ENCODE measurements around the gene MED13.
"Not testable (repeated sequence)": the region's sequence is repeated elsewhere in the genome, so short reads cannot be mapped to it uniquely, and the experiment has no call there.

MED13 gene

DNA sequence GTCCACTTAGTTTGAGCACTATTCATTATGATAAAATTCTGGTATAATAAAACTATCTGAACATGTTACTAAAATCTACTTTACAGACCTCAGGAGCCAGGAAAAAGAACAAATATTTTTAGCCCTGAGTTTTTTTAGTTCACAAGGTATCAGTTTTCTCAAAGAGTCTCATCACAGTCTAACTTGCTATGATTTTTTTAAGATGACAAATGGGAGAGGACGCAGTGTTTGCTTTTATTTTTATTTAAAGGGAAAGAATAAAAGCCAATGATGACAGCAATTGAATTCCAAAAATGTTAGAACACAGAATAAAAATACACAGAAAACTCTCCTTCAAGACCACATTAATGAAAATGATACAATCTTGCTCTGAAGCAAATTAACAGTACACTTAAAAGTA lies 7.4 kb downstream of the MED13 start:
- DNase-seq, result no peak

DNA sequence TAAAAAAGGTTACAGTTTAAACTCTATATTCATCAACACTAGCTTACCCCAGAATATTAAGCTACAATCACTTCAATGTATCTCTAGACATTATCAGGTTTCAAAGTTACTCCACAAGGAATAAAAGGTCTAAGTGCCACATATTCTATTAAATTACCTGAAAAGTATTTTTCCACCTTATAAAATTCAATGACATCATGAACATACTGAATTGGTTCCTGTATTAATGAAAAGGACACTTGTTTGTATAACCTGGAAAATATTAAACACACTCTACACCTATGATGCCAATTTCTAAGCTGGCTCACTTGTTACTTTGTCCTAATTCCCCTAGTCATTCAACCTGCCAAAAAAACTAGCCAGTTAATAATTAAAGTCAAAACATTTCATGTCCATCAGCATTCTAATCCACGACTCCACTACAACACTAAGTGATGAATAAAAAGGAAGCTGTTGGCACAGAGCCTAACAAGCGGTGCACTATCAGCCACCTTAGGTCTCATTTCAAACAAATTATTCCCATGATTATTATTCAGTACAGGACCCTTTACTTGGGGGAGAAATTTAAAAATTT lies 12.2 kb downstream of the MED13 start:
- DNase-seq, result no peak

GRCh38 chr17:62051053-62051452 lies 14.0 kb downstream of the MED13 start:
- no peak for DNase-seq

GRCh38 chr17:62049299-62049698 lies 15.8 kb downstream of the MED13 start:
- no peak for DNase-seq

DNA sequence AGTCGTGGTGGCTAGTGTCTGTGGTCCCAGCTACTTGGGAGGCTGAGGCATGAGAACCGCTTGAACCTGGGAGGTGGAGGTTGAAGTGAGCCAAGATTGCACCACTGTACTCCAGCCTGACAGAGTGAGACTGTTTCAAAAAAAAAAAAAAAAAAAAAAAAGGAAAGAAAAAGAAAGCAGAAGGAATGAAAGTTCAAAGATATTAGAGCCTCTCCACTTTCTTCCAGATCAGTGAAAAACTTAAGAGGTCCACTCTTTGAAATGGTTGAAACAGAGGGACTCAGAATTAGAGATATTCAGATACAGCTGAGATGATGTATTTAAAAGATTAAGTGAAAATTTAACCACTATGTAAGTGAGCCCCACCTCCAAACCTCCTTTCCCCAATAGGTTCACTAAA lies 16.8 kb downstream of the MED13 start:
- DNase-seq, result no peak

DNA sequence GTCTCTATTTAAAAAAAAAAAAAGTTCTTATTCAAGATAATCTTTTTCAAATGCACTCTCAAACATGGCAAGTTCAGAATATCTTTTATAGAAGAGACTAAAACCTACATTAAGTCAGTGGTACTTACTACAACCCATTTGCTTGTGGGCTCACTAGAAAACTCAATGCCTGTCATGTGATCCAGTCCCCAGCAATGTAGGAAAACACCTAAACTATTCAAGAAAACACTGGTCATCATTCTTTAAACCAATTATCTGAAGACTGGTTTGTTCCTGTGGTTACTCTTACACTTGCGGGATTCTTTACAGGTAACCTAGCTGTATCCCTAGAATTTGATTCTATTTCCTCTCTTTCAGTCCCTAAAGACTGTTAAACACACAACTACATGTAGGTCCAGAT lies 19.6 kb downstream of the MED13 start:
- no peak for DNase-seq

GRCh38 chr17:62045109-62045508 lies 20.0 kb downstream of the MED13 start:
- no peak for DNase-seq

DNA sequence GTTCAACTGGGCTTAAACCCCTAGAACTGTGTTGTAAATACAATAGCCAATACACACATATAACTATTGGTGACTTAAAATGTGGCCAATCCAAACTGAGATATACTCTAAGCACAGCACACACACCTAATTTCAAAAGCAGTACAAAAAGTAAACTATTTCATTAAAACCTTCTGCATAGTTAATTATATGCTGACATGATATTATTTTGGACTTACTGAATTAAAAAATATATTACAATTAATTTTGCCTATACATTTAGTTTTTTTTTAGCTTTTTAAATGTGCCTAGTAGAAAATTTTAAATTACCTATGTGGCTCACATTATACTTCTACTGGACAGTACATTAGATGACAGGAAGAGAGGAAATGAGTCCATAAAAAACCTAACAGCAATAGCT lies 21.5 kb downstream of the MED13 start:
- no peak for DNase-seq

- no peak for DNase-seq
Measured at GRCh38 chr17:62043140-62043539, 21.9 kb downstream of the MED13 start.

- DNase-seq, result no peak
Measured at GRCh38 chr17:62038248-62038647, 26.8 kb downstream of the MED13 start.

- no peak for DNase-seq
Measured at GRCh38 chr17:62033317-62033716, 31.8 kb downstream of the MED13 start.

GRCh38 chr17:62032480-62032879 lies 32.6 kb downstream of the MED13 start:
- DNase-seq, result no peak

DNA sequence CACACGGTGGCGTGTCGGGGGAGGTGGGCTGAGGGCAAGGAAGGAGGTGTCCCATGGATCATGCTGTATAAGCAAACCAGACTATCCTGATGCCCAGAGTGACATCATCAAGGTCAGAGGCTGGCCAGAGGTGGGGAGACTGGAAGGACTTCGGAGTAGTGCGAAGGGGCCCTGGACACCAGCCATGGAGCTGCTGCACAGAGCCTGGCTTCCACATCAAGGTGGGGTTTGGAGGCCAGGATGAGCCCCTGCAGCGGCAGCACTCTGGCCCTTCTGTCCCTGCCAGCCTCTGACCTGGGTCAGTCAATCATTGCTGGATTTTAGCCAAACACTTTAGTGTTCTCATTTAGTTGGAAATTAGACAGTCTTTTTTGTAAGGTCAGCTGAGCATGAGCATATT lies 34.8 kb downstream of the MED13 start:
- DNase-seq, result no peak

DNA sequence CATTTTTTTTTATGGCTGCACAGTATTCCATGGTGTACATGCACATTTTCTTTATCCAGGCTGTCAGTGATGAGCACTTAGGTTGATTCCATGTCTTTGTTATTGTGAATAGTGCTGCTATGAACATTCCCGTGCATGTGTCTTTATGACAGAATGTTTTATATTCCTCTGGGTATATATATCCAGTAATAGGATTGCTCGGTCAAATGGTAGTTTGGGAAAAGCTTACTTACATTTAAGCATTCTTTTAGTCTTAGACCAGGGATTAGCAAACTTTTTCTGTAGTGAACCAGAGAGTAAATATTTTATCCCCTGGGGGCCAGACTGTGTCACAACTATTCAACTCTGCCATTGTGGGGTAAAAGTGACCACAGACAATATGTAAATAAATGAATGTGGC lies 40.2 kb downstream of the MED13 start:
- no peak for DNase-seq

DNA sequence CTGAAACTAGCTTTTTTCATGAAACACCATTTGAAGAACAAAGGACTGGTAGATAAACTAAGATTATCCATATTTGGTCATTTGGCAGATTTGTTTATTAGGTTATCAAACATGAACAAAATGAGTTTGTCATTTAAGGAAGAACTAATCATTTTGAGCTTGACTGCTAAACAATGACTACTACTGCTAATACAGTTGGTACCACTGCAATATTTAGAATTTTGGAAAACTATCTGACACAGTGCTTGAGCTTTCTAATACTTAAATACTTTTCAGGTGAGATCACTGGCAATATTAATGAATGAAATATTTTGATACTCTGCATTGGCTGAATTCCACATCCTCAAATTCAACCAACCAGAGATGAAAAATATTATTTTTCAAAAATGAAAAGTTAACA lies 47.2 kb downstream of the MED13 start:
- no peak for DNase-seq

- DNase-seq, result no peak
Measured at GRCh38 chr17:62017496-62017895, 47.6 kb downstream of the MED13 start.

DNA sequence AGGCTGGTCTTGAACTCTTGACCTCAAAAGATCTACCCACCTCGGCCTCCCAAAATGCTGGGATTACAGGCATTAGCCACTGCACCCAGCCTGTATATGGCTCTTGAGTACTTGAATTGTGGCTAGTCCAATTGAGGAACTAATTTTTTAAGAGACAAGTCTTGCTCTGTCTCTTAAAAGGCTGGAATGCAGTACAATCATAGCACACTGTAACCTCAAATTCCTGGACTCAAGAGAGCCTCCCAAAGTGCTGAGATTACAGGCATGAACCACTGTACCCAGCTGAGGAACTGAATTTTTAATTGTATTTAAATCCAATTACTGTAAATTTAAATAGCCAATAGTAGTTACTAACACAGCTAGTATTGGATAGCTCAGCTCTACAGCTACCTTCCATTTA lies 50.6 kb downstream of the MED13 start:
- no peak for DNase-seq

DNA sequence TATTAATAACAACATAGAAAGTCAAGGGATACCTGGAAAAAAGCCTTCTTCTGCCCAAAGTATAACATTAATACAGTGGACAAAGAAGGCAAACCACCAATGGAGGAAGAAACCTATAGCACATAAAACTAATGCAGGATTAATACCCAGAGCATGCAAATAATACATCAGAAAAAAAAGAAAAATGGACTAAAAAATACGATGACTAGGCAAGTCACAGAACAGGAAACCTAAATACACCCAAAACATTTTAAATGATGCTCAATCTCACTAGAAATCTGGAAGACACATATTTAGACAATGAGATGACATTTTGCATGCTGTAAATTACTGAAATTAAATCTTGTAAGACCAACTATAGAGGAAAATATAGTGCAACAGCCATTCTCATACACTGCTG lies 55.9 kb downstream of the MED13 start:
- no peak for DNase-seq

GRCh38 chr17:62008294-62008693 lies 56.8 kb downstream of the MED13 start:
- DNase-seq, result no peak

- DNase-seq, result no peak
Measured at GRCh38 chr17:62004388-62004787, 60.7 kb downstream of the MED13 start.

- DNase-seq, result not testable (repeated sequence)
Measured at GRCh38 chr17:62003141-62003540, 61.9 kb downstream of the MED13 start.

- DNase-seq, result no peak
Measured at GRCh38 chr17:62001105-62001504, 64.0 kb downstream of the MED13 start.

DNA sequence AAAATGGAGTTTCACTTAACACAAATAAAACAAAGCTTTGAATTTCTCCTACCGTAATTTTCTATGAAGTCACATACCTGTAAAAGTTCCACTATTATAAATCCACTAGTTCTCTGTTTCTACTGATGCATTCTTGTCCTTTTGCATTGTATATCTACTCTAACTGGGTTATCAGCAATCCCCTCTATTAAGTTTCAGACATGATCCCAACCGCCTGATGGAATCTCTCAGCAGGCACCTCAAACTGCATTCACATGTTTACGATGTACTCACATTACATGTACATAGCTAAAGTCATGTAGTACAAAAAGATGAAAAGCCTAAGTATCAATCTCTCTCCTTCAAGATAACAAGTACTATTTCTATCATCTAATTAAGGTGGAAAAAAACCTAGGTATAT lies 64.9 kb downstream of the MED13 start:
- DNase-seq, result no peak

DNA sequence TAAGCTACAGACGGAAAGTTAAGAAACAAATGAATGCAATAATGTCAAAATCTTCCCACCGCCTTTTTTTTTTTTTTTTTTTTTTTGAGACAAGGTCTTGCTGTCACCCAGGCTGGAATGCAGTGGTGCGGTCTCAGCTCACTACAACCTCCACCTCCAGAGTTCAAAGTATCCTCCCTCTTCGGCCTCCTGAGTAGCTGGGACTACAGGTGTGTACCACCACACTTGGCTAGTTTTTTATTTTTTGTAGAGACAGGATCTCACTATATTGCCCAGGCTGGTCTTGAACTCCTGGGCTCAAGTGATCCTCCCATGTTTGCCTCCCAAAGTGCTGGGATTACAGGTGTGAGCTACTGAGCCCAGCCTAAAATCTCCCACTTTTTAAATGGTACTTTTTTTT lies 66.5 kb downstream of the MED13 start:
- DNase-seq, result not testable (repeated sequence)

- DNase-seq, result no peak
Measured at GRCh38 chr17:61997664-61998063, 67.4 kb downstream of the MED13 start.

All from 8988T (cell line).